HUES48 (cell line): ENCODE data around the gene UBE2N.
"Not testable (repeated sequence)": the region's sequence is repeated elsewhere in the genome, so short reads cannot be mapped to it uniquely, and the experiment has no call there.

ENCODE experiments used
- H3K27ac ChIP-seq: one replicate; pipeline ENCODE4 v1.7.0; 2013; ENCODE audit warnings: low read depth, low read length, inconsistent platforms
- H3K27me3 ChIP-seq: 2 replicates; pipeline ENCODE4 v1.6.1; 2013; ENCODE audit warnings: mild to moderate bottlenecking, low read length; ENCODE audit not compliant: control insufficient read depth, insufficient read depth
- H3K36me3 ChIP-seq: 2 replicates; pipeline ENCODE4 v1.6.1; 2013; ENCODE audit warnings: low read length; ENCODE audit not compliant: control insufficient read depth, insufficient read depth
- H3K4me1 ChIP-seq: 2 replicates; pipeline ENCODE4 v1.6.1; 2013; ENCODE audit warnings: mild to moderate bottlenecking, low read length; ENCODE audit not compliant: control insufficient read depth, insufficient read depth
- H3K4me3 ChIP-seq: 2 replicates; pipeline ENCODE4 v1.5.1; 2013; ENCODE audit warnings: mild to moderate bottlenecking, low read depth, low read length
- H3K9ac ChIP-seq: 2 replicates; pipeline ENCODE4 v1.6.1; 2013; ENCODE audit warnings: mild to moderate bottlenecking, low read depth, low read length, moderate library complexity
- H3K9me3 ChIP-seq: 2 replicates; pipeline ENCODE4 v1.6.1; 2013; ENCODE audit warnings: low read length; ENCODE audit not compliant: control insufficient read depth, insufficient read depth

The UBE2N gene

GRCh38 chr12:93426412-93426805 lies 15.3 kb downstream of the UBE2N start:
- no peaks in the 10 kb centered on the region for H3K36me3 ChIP-seq
- H3K4me1 ChIP-seq, result peaks cover 41% of the 10 kb centered on the region
- no peak overlapping the region for H3K9ac ChIP-seq
- no peak overlapping the region for H3K27ac ChIP-seq
- no peaks in the 10 kb centered on the region for H3K27me3 ChIP-seq
- H3K4me3 ChIP-seq, result no peak overlapping the region
- H3K9me3 ChIP-seq, result no peaks in the 10 kb centered on the region

- no peak overlapping the region for H3K9ac ChIP-seq
- H3K27ac ChIP-seq, result no peak overlapping the region
- H3K4me1 ChIP-seq, result peaks cover 43% of the 10 kb centered on the region
- no peaks in the 10 kb centered on the region for H3K36me3 ChIP-seq
- no peaks in the 10 kb centered on the region for H3K27me3 ChIP-seq
- H3K9me3 ChIP-seq, result no peaks in the 10 kb centered on the region
- no peak overlapping the region for H3K4me3 ChIP-seq
Measured at GRCh38 chr12:93425736-93426411, 15.9 kb downstream of the UBE2N start.

DNA sequence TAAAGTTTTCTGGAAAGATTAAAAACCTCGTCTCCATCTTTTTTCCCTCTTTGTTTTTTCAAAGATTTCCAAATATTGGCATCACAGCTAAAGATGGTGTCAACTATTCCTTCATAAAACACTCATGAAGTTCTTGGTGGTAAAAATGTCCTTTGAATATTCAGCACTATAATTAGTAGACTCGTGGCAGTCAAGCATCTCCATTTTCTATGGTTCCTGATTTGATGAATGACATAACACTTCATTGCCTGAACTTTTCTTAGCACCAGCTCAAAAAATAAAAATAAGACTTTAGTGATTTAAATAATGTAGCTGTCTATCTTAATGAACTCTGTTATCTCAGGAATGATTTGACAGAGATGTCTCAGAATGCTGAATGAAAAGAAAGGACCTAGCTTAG lies 19.7 kb downstream of the UBE2N start:
- Histone ChIP-seq H3K9ac (no peak overlapping the region), H3K36me3 (no peaks in the 10 kb centered on the region), H3K27ac (no peak overlapping the region), H3K27me3 (no peaks in the 10 kb centered on the region), H3K4me1 (peaks cover 43% of the 10 kb centered on the region), H3K4me3 (no peak overlapping the region), H3K9me3 (no peaks in the 10 kb centered on the region)

- H3K4me1 ChIP-seq, result peaks cover 28% of the 10 kb centered on the region
- H3K9me3 ChIP-seq, result no peaks in the 10 kb centered on the region
- no peak overlapping the region for H3K9ac ChIP-seq
- no peaks in the 10 kb centered on the region for H3K27me3 ChIP-seq
- no peak overlapping the region for H3K27ac ChIP-seq
- no peaks in the 10 kb centered on the region for H3K36me3 ChIP-seq
- H3K4me3 ChIP-seq, result no peak overlapping the region
Measured at GRCh38 chr12:93419388-93420034, 22.2 kb downstream of the UBE2N start.

- H3K4me1 ChIP-seq, result peaks cover 13% of the 10 kb centered on the region
- H3K27me3 ChIP-seq, result no peaks in the 10 kb centered on the region
- H3K4me3 ChIP-seq, result no peak overlapping the region
- no peak overlapping the region for H3K9ac ChIP-seq
- no peaks in the 10 kb centered on the region; the same call in 1 of the 2 replicates for H3K36me3 ChIP-seq
- H3K9me3 ChIP-seq, result no peaks in the 10 kb centered on the region
- no peak overlapping the region for H3K27ac ChIP-seq
Measured at GRCh38 chr12:93417967-93418480, 23.7 kb downstream of the UBE2N start.

DNA sequence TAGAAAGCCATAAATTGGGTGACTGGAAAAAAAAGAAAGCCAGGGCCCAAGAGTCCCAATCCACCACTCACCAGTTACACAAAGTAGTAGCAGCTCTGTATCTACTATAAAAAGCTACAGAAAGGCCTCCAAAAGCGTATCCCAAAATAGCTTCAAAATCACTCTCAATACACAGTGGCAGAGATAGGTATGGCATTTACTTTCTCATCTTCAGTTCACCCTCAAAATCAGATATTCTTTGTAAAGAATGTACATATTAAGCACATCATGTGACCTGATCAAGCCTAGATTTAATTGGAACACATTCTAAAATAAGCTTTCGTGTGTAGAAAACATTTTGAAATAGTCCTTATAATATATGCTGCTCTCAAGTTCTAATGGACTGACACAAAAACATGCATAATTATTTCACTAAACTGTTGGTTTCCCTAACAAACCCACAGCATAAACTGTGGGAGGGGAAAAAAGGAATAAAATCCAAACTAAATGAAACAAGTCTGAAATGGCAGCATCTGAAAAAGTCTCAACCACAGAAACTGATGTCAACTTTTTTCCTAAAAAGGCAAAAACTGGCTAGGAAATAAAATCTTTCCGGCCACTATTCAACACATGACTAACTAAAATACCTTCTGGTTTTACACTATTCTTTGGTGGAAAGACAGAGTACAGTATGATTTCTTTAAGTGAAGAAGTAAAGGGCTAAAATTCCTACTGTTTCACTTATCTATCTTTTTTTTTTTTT lies 25.9 kb downstream of the UBE2N start:
- no peaks in the 10 kb centered on the region for H3K27me3 ChIP-seq
- no peak overlapping the region for H3K4me3 ChIP-seq
- H3K4me1 ChIP-seq, result peaks cover 7% of the 10 kb centered on the region; the same call in 1 of the 2 replicates
- H3K27ac ChIP-seq, result no peak overlapping the region
- no peaks in the 10 kb centered on the region for H3K9me3 ChIP-seq
- 0 out of 2 replicates have a peak overlapping the region, but pooled peaks have one; percentile 12 for H3K9ac ChIP-seq
- peaks cover 2% of the 10 kb centered on the region for H3K36me3 ChIP-seq

GRCh38 chr12:93413064-93413463 lies 28.7 kb downstream of the UBE2N start:
- no peaks in the 10 kb centered on the region for H3K27me3 ChIP-seq
- peaks cover 29% of the 10 kb centered on the region for H3K36me3 ChIP-seq
- H3K9me3 ChIP-seq, result no peaks in the 10 kb centered on the region
- H3K9ac ChIP-seq, result no peak overlapping the region
- no peak overlapping the region for H3K27ac ChIP-seq
- peaks cover 7% of the 10 kb centered on the region; the same call in 1 of the 2 replicates for H3K4me1 ChIP-seq
- H3K4me3 ChIP-seq, result no peak overlapping the region

GRCh38 chr12:93412396-93412795 lies 29.4 kb downstream of the UBE2N start:
- H3K9me3 ChIP-seq, H3K9ac ChIP-seq, H3K27ac ChIP-seq, H3K27me3 ChIP-seq, H3K4me1 ChIP-seq, H3K4me3 ChIP-seq: not testable (repeated sequence)
- H3K36me3 ChIP-seq, result peaks cover 35% of the 10 kb centered on the region

- not testable (repeated sequence) for H3K4me1 ChIP-seq
- peaks cover 40% of the 10 kb centered on the region for H3K36me3 ChIP-seq
Measured at GRCh38 chr12:93411060-93411459, 30.7 kb downstream of the UBE2N start.

GRCh38 chr12:93409343-93410187 lies 32.2 kb downstream of the UBE2N start:
- not testable (repeated sequence) for H3K9me3 ChIP-seq, H3K4me3 ChIP-seq, H3K4me1 ChIP-seq, H3K27me3 ChIP-seq, H3K27ac ChIP-seq, H3K9ac ChIP-seq
- H3K36me3 ChIP-seq, result peaks cover 40% of the 10 kb centered on the region

More at GRCh38 chr12:93411060-93411459, 30.7 kb downstream of the UBE2N start:
- H3K27ac ChIP-seq, H3K27me3 ChIP-seq, H3K9ac ChIP-seq, H3K9me3 ChIP-seq, H3K4me3 ChIP-seq: not testable (repeated sequence)
